ENCODE results near the gene HES4. TPM values are rescaled to one million over a fixed set of nuclear protein-coding genes. Genes with fewer than 3 reads are reported as not detected.

HES4 gene
- total RNA-seq, 1 donor from 2014 or later = 75.0 TPM

GRCh38 chr1:1042835-1043234 is 42.9 kb upstream of the HES4 start:
- H3K4me1 Mint-ChIP-seq (ENCODE audit: unreplicated experiment) = peaks cover 6% of the 10 kb centered on the region
- peaks cover 7% of the 10 kb centered on the region for H3K36me3 Mint-ChIP-seq (ENCODE audit: unreplicated experiment)
- DNase-seq (ENCODE audit: extremely low spot score, unreplicated experiment) = no peak
- H3K4me3 Mint-ChIP-seq (ENCODE audit: unreplicated experiment) = no peak overlapping the region
- no peak overlapping the region for H3K27ac Mint-ChIP-seq (ENCODE audit: unreplicated experiment)
- no peak for TF ChIP-seq CTCF (IDR thresholded peaks at IDR 0.05)
- H3K27me3 Mint-ChIP-seq (ENCODE audit: unreplicated experiment) = no peaks in the 10 kb centered on the region
- H3K9me3 Mint-ChIP-seq (ENCODE audit: unreplicated experiment) = no peaks in the 10 kb centered on the region

- H3K4me1 Mint-ChIP-seq (ENCODE audit: unreplicated experiment) = peaks cover 6% of the 10 kb centered on the region
- no peak overlapping the region for H3K27ac Mint-ChIP-seq (ENCODE audit: unreplicated experiment)
- H3K27me3 Mint-ChIP-seq (ENCODE audit: unreplicated experiment) = no peaks in the 10 kb centered on the region
- TF ChIP-seq CTCF (IDR thresholded peaks at IDR 0.05) = no peak
- H3K9me3 Mint-ChIP-seq (ENCODE audit: unreplicated experiment) = no peaks in the 10 kb centered on the region
- no peak overlapping the region for H3K4me3 Mint-ChIP-seq (ENCODE audit: unreplicated experiment)
- peaks cover 3% of the 10 kb centered on the region for H3K36me3 Mint-ChIP-seq (ENCODE audit: unreplicated experiment)
- DNase-seq (ENCODE audit: extremely low spot score, unreplicated experiment) = no peak
Measured at GRCh38 chr1:1041873-1042272, 42.0 kb upstream of the HES4 start.

GRCh38 chr1:1041092-1041523 is 41.2 kb upstream of the HES4 start:
- Mint-ChIP-seq H3K4me1 (ENCODE audit: unreplicated experiment) (peaks cover 6% of the 10 kb centered on the region), H3K4me3 (ENCODE audit: unreplicated experiment) (no peak overlapping the region), H3K27ac (ENCODE audit: unreplicated experiment) (no peak overlapping the region), H3K9me3 (ENCODE audit: unreplicated experiment) (no peaks in the 10 kb centered on the region), H3K36me3 (ENCODE audit: unreplicated experiment) (peaks cover 4% of the 10 kb centered on the region), H3K27me3 (ENCODE audit: unreplicated experiment) (no peaks in the 10 kb centered on the region)
- no peak for TF ChIP-seq CTCF (IDR thresholded peaks at IDR 0.05)
- DNase-seq (ENCODE audit: extremely low spot score, unreplicated experiment) = no peak

GRCh38 chr1:1040004-1040991 is 40.4 kb upstream of the HES4 start:
- no peak overlapping the region for H3K4me3 Mint-ChIP-seq (ENCODE audit: unreplicated experiment)
- H3K9me3 Mint-ChIP-seq (ENCODE audit: unreplicated experiment) = no peaks in the 10 kb centered on the region
- TF ChIP-seq CTCF (IDR thresholded peaks at IDR 0.05) = no peak
- no peaks in the 10 kb centered on the region for H3K27me3 Mint-ChIP-seq (ENCODE audit: unreplicated experiment)
- H3K4me1 Mint-ChIP-seq (ENCODE audit: unreplicated experiment) = peaks cover 6% of the 10 kb centered on the region
- peaks cover 9% of the 10 kb centered on the region for H3K36me3 Mint-ChIP-seq (ENCODE audit: unreplicated experiment)
- no peak overlapping the region for H3K27ac Mint-ChIP-seq (ENCODE audit: unreplicated experiment)
- DNase-seq (ENCODE audit: extremely low spot score, unreplicated experiment) = no peak

- no peak for DNase-seq (ENCODE audit: extremely low spot score, unreplicated experiment)
- H3K27me3 Mint-ChIP-seq (ENCODE audit: unreplicated experiment) = no peaks in the 10 kb centered on the region
- H3K4me3 Mint-ChIP-seq (ENCODE audit: unreplicated experiment) = peak overlapping the region; percentile 19
- H3K36me3 Mint-ChIP-seq (ENCODE audit: unreplicated experiment) = peaks cover 6% of the 10 kb centered on the region
- no peaks in the 10 kb centered on the region for H3K9me3 Mint-ChIP-seq (ENCODE audit: unreplicated experiment)
- TF ChIP-seq CTCF (IDR thresholded peaks at IDR 0.05) = no peak
- H3K27ac Mint-ChIP-seq (ENCODE audit: unreplicated experiment) = no peak overlapping the region
- H3K4me1 Mint-ChIP-seq (ENCODE audit: unreplicated experiment) = peaks cover 6% of the 10 kb centered on the region
Measured at GRCh38 chr1:1039145-1039910, 39.4 kb upstream of the HES4 start.
